Neural crest cell (in vitro differentiated cells): ENCODE data around the gene SLC38A1. TPM values are rescaled to one million over a fixed set of nuclear protein-coding genes. Genes with fewer than 3 reads are reported as not detected.
A peak's percentile ranks its signal among the peaks of the same experiment; 100 is the strongest.

Experiments used
- DNase-seq: peaks from one replicate; pipeline ENCODE4 v3.0.0; 2021; ENCODE audit warnings: low read depth, mixed read lengths, low spot score
- H3K27ac Mint-ChIP-seq: one replicate; pipeline ENCODE4 v1.8.0; 2021; ENCODE audit warnings: mild to moderate bottlenecking, mixed read lengths; ENCODE audit not compliant: unreplicated experiment
- H3K27me3 Mint-ChIP-seq: 2 replicates; pipeline ENCODE4 v1.8.0; 2021; ENCODE audit warnings: low read depth, mild to moderate bottlenecking, mixed read lengths
- H3K36me3 Mint-ChIP-seq: 2 replicates; pipeline ENCODE4 v1.8.0; 2021; ENCODE audit warnings: low read depth, mild to moderate bottlenecking, mixed read lengths
- H3K4me1 Mint-ChIP-seq: 2 replicates; pipeline ENCODE4 v1.8.0; 2021; ENCODE audit warnings: mixed read lengths
- H3K4me3 Mint-ChIP-seq: one replicate; pipeline ENCODE4 v1.8.0; 2021; ENCODE audit warnings: mild to moderate bottlenecking, mixed read lengths
- H3K9me3 Mint-ChIP-seq: 2 replicates; pipeline ENCODE4 v1.8.0; 2021; ENCODE audit warnings: mixed read lengths
- total RNA-seq: library from RNA; stranded (reverse); gene quantifications from 2 replicates; pipeline ENCODE4 v1.2.1, GENCODE V29; 2021
- TF ChIP-seq, protein P1 (sequence below): fragments of 200-600 bp; sonication (generic); conservative IDR thresholded peaks from 2 replicates; pipeline ENCODE4 v1.5.0; 2021; ENCODE audit warnings: antibody characterized with exemption, mild to moderate bottlenecking

Gene SLC38A1
- total RNA-seq, 1 donor from 2014 or later = 129 TPM

DNA sequence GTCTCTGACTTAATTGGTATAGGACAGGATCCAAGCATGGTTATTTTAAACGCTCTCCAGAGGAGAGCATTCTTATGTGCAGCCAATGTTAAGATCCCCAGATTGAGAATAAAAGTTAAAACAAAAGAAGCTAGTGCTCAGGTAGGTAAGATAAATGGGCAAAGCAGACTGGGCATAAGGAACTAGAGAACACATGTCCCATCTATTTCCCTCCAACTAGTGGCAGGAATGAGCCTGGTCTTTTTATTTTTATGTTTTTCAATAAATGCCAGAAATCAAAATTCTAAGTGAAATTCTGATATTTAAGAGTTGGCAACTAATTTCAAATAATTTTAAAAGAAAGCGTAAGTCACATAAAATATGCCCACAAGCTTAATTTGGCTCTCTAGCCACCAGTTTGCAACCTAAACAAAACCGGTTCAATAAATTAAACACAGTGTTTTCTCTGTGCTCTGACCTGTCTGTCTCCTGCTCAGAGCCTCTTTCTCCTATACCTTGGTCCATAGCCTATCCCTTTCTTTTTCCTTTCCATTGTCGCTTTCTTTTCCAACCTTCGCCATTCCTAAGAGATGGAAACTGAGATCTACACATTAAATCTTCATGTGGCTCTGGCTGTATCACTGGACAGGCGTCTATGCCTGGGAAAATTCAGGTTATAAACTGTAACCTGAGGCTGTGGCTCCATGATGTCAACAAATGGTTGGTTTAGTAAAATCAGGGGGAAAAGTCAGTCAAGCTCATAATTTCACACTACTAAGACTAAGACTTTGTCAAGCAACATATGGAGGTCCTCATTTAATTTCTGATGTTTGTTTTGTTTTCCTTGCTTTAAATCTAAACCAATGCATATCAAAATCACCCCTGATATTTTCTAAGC is 5.5 kb downstream of the SLC38A1 start:
- Mint-ChIP-seq H3K4me3 (peak overlapping the region; percentile 42), H3K27ac (no peak overlapping the region), H3K36me3 (no peaks in the 10 kb centered on the region), H3K27me3 (no peaks in the 10 kb centered on the region), H3K9me3 (no peaks in the 10 kb centered on the region), H3K4me1 (peaks cover 25% of the 10 kb centered on the region)
- TF ChIP-seq, protein P1, sequence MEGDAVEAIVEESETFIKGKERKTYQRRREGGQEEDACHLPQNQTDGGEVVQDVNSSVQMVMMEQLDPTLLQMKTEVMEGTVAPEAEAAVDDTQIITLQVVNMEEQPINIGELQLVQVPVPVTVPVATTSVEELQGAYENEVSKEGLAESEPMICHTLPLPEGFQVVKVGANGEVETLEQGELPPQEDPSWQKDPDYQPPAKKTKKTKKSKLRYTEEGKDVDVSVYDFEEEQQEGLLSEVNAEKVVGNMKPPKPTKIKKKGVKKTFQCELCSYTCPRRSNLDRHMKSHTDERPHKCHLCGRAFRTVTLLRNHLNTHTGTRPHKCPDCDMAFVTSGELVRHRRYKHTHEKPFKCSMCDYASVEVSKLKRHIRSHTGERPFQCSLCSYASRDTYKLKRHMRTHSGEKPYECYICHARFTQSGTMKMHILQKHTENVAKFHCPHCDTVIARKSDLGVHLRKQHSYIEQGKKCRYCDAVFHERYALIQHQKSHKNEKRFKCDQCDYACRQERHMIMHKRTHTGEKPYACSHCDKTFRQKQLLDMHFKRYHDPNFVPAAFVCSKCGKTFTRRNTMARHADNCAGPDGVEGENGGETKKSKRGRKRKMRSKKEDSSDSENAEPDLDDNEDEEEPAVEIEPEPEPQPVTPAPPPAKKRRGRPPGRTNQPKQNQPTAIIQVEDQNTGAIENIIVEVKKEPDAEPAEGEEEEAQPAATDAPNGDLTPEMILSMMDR = peak; percentile 68
- DNase-seq = no peak

DNA sequence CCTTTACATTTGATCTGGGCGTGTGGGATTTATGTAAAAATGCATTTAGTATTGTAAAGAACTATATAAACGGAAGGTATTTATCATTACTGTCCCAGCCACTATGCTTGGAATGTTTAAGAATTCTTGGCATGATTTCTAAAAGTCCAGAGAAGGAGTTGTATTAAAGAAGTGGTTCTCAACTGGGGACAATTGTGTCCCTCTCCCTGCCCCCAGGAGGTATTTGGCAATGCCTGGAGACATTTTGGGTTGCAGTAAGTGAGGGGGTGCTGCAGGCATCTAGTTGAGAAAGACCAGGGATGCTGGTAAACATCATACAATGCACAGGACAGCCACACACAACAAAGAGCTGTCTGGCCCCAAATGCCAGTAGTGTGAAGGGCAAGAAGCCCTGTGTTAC is 7.2 kb downstream of the SLC38A1 start:
- Mint-ChIP-seq H3K27me3 (no peaks in the 10 kb centered on the region), H3K36me3 (peaks cover 12% of the 10 kb centered on the region), H3K4me3 (peak overlapping the region; percentile 17), H3K27ac (no peak overlapping the region), H3K9me3 (no peaks in the 10 kb centered on the region), H3K4me1 (peaks cover 32% of the 10 kb centered on the region)
- TF ChIP-seq, protein P1 = no peak
- no peak for DNase-seq

DNA sequence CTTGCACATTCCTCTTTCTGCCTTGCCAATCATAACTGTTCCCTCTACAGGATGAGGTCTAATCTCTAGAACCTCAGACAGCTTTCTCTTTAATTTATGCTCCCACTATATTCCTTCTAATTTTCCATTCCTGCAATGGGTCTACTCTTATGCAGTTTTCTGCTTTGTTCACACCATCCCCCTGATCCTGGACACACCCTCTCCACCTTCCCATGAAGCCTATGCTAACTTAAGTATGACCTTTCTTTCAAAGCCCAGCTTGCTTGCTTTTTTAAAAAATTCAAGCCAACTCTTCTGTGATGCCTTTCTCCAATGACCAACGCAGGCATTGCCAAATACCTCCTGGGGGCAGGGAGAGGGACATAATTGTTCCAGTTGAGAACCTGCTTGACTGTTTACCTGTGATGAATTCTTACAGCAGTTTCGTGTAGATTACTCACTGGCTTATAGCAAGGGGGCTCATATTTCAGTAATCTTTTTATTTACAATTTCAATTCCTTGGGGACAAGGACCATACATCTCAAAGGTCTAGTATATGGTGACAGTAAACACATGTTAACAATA is 7.8 kb downstream of the SLC38A1 start:
- no peak overlapping the region for H3K27ac Mint-ChIP-seq
- no peak for DNase-seq
- TF ChIP-seq, protein P1 = no peak
- no peak overlapping the region for H3K4me3 Mint-ChIP-seq
- no peaks in the 10 kb centered on the region for H3K9me3 Mint-ChIP-seq
- no peaks in the 10 kb centered on the region for H3K27me3 Mint-ChIP-seq
- H3K36me3 Mint-ChIP-seq = peaks cover 16% of the 10 kb centered on the region
- H3K4me1 Mint-ChIP-seq = peaks cover 37% of the 10 kb centered on the region

DNA sequence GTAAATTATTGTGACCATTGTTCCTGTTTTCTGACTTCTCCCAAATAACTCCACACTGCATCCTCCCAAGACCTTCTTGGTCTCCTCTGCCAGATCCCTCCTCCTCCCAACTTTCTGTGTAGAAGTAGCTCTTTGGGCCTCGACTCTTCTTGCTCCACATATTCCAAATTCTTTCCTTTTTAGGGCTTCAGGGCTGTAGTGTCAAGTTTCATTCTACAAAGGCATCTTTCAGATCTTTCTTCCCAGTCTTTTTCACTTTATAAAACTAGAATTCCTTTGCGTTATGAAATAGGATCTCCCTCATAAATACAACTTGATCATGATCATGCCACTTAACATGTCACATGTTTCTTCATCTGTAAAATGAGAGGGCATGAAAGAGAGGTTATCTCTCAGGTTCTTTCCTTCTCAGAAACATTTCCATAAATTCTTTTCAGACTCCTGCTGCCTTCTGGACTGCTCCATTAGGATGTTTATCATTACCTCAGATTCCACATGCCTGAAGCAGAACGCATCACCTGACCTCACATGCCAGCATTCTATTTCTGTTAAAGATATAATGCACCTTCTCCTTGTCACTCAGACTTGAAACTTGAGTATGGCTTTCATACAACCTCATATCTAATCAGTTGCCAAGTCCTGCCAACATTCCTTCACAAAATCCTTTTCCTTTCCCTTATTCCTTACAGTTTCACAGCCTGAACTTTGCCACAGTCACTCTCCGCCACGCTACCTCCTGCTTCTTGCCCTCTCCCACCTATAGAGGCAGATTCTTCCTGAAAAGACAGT is 8.5 kb downstream of the SLC38A1 start:
- H3K27me3 Mint-ChIP-seq = no peaks in the 10 kb centered on the region
- TF ChIP-seq, protein P1 = no peak
- no peak overlapping the region for H3K4me3 Mint-ChIP-seq
- no peaks in the 10 kb centered on the region for H3K9me3 Mint-ChIP-seq
- peaks cover 37% of the 10 kb centered on the region for H3K4me1 Mint-ChIP-seq
- DNase-seq = no peak
- H3K27ac Mint-ChIP-seq = no peak overlapping the region
- peaks cover 18% of the 10 kb centered on the region for H3K36me3 Mint-ChIP-seq

DNA sequence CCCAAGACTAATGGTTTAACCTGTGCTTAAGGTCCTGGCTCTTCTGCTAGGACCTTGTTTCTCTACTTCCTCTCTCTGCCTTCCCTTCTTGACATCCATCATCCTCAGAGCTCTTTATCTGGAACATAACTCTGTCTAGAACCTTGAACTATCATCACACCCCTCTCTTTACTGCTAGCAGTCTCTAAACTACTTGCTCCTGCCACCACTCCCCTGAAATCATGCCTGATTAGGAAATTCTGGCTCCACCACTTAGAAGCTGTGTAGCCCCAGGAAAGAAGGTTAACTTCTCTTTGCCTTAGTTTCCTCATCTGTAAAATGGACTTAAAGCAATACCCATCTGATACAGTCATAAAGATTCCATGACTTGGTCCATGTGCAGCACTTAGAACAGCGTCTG is 9.1 kb downstream of the SLC38A1 start:
- Mint-ChIP-seq H3K36me3 (peaks cover 20% of the 10 kb centered on the region), H3K27me3 (no peaks in the 10 kb centered on the region), H3K27ac (no peak overlapping the region), H3K4me3 (no peak overlapping the region), H3K4me1 (peaks cover 37% of the 10 kb centered on the region), H3K9me3 (no peaks in the 10 kb centered on the region)
- TF ChIP-seq, protein P1 = no peak
- no peak for DNase-seq
